Transverse colon (tissue), 4 donors: ENCODE data around the gene MT1H. TPM values are rescaled to one million over a fixed set of nuclear protein-coding genes. Genes with fewer than 3 reads are reported as not detected.

ENCODE experiments used
- DNase-seq: peaks from one replicate; pipeline ENCODE4 v3.0.0-alpha.2; 2019
- H3K27ac ChIP-seq, 4 donors: fragments of 200-600 bp; sonication (generic); 2 replicates each; pipeline ENCODE4 v1.5.1; 2016 to 2018; ENCODE audit warnings: inconsistent platforms in 4 of 4
- H3K27me3 ChIP-seq: fragments of 200-600 bp; sonication (generic); 2 replicates; pipeline ENCODE4 v1.5.1; 2017; ENCODE audit warnings: inconsistent platforms
- H3K36me3 ChIP-seq, 4 donors: fragments of 200-600 bp; sonication (generic); 2 replicates each; pipeline ENCODE4 v1.5.1; 2017 to 2019; ENCODE audit warnings: inconsistent platforms in 4 of 4
- H3K4me1 ChIP-seq, 4 donors: fragments of 200-600 bp; sonication (generic); 2 replicates each; pipeline ENCODE4 v1.5.1; 2017 to 2020; ENCODE audit warnings: inconsistent platforms in 4 of 4
- H3K4me3 ChIP-seq, 4 donors: fragments of 200-600 bp; sonication (generic); 1 replicate in 1 of 4; 2 replicates in 3 of 4; pipeline versions ENCODE4 v1.5.1 to v1.6.1; 2017 to 2019; ENCODE audit warnings: inconsistent platforms in 4 of 4
- H3K9me3 ChIP-seq, 2 donors: fragments of 200-600 bp; sonication (generic); 2 replicates each; pipeline ENCODE4 v1.5.1; 2017 to 2019; ENCODE audit warnings: inconsistent platforms in 2 of 2
- EP300 ChIP-seq: sonication (generic); formaldehyde crosslinking; IDR thresholded peaks from one replicate; pipeline ENCODE4 v1.6.1; 2017; ENCODE audit warnings: antibody characterized with exemption, low read depth
- POLR2A ChIP-seq: fragments of 450-650 bp; IDR thresholded peaks from one replicate; pipeline ENCODE4 v1.6.1; 2016; ENCODE audit warnings: antibody characterized with exemption, mild to moderate bottlenecking, moderate library complexity
- POLR2AphosphoS5 ChIP-seq, 3 donors: sonication (generic); formaldehyde crosslinking; IDR thresholded peaks; one replicate each; pipeline ENCODE4 v1.6.1; 2016; ENCODE audit warnings: antibody characterized with exemption in 3 of 3
- WGBS, 2 donors: methylation state at CpG; one replicate each; pipeline ENCODE4 v1.1.5; 2018; ENCODE audit warnings: low coverage in 1 of 2; 5-methylcytosine and 5-hydroxymethylcytosine counted together
- in situ Hi-C, 4 donors: fragments of 200-750 bp; cut with MboI; loops; one replicate each; pipeline versions ENCODE4 v1.15.0 to v1.15.1; 2017; ENCODE audit warnings: low sequenced_read_pairs in 3 of 4, low pct_ligation_motif_present in 1 of 4, low pct_unique_long_range_greater_than_20kb in 1 of 4
- intact Hi-C: fragments of 100-400 bp; cut with DNase I; formaldehyde crosslinking; loops from one replicate; pipeline ENCODE4 v1.15.1; 2023; ENCODE audit warnings: low total_unique reads
- total RNA-seq, 4 donors: library from RNA; depleted of rRNA; stranded (reverse); fragments of >200 nt; gene quantifications; one replicate each; pipeline ENCODE4 v1.1.0, GENCODE V29; 2016
- TF ChIP-seq, protein P1 (sequence below), 5 experiments: fragments of 200-600 bp in 3 of 5; fragments of 450-650 bp in 2 of 5; sonication (generic) in 3 of 5; IDR thresholded peaks; 1 replicate in 2 of 5; 2 replicates in 3 of 5; pipeline ENCODE4 v1.5.1; 2016 to 2017; ENCODE audit warnings: antibody characterized with exemption in 5 of 5, inconsistent platforms in 3 of 5, mild to moderate bottlenecking in 2 of 5, moderate library complexity in 1 of 5

The MT1H gene
- total RNA-seq, 4 donors from 2014 or later = 3.0 to 526 (median 5.6) TPM; not detected in 1

DNA sequence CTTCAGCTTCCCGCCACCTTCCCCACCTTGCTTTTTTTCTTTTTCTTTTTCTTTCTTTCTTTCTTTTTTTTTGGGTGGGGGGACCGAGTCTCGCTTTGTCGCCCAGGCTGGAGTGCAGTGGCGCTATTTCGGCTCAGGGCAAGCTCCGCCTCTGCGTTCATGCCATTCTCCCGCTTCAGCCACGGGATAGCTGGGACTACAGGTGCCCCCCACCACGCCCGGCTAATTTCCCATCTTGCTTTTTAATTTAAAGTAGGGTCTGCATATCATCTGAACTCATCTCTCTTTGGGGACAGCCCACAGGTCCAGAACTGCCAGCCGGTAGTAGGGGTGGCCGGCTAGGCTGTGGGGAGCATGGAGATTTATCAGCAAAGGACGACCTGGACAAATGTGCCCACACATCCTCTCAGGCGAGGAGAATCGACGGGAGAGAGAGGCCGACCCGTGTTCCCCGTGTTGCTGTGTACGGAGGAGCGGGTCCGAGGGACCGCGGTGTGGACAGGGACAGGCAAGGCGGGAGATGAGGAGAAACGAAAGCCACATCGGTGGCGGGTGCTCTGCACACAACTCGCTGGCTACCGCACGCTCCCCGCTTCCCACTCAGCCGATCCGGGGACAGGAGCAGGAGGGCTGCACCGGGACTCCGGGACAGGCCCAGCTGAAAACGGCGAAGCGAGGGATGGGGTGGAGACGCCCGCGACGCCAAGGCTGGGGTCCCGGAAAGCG lies 34.7 kb upstream of the MT1H start:
- intact Hi-C loops = no loop called here
- DNase-seq = no peak
- H3K27me3 ChIP-seq = peaks cover 81% of the 10 kb centered on the region
- peaks cover 14 to 44% (median 29%) of the 10 kb centered on the region in 4 donors for H3K4me1 ChIP-seq
- in situ Hi-C loops = no loop called here
- no peaks in the 10 kb centered on the region for H3K36me3 ChIP-seq
- peak overlapping the region in 1 of 4 donors; percentile 27 for H3K4me3 ChIP-seq
- H3K27ac ChIP-seq = no peak overlapping the region
- WGBS, 2 donors = 43 to 62% methylated on average over 7 to 45 of the region's 47 CpGs
- no peaks in the 10 kb centered on the region for H3K9me3 ChIP-seq
- TF ChIP-seq POLR2AphosphoS5 (IDR thresholded peaks at IDR 0.05) (no peak), EP300 (no peak), POLR2A (no peak)
- TF ChIP-seq, protein P1, sequence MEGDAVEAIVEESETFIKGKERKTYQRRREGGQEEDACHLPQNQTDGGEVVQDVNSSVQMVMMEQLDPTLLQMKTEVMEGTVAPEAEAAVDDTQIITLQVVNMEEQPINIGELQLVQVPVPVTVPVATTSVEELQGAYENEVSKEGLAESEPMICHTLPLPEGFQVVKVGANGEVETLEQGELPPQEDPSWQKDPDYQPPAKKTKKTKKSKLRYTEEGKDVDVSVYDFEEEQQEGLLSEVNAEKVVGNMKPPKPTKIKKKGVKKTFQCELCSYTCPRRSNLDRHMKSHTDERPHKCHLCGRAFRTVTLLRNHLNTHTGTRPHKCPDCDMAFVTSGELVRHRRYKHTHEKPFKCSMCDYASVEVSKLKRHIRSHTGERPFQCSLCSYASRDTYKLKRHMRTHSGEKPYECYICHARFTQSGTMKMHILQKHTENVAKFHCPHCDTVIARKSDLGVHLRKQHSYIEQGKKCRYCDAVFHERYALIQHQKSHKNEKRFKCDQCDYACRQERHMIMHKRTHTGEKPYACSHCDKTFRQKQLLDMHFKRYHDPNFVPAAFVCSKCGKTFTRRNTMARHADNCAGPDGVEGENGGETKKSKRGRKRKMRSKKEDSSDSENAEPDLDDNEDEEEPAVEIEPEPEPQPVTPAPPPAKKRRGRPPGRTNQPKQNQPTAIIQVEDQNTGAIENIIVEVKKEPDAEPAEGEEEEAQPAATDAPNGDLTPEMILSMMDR (IDR thresholded peaks at IDR 0.05) = no peak

GRCh38 chr16:56635441-56635967 lies 34.1 kb upstream of the MT1H start:
- TF ChIP-seq POLR2AphosphoS5 (IDR thresholded peaks at IDR 0.05) (no peak), EP300 (no peak), POLR2A (no peak)
- TF ChIP-seq, protein P1 (IDR thresholded peaks at IDR 0.05) = no peak
- Histone ChIP-seq H3K36me3 (no peaks in the 10 kb centered on the region), H3K9me3 (no peaks in the 10 kb centered on the region), H3K27ac (no peak overlapping the region), H3K4me3 (peak overlapping the region in 1 of 4 donors; percentile 27), H3K27me3 (peaks cover 84% of the 10 kb centered on the region), H3K4me1 (peaks cover 14 to 44% (median 29%) of the 10 kb centered on the region in 4 donors)
- no peak for DNase-seq
- intact Hi-C loops (no loop called here), in situ Hi-C loops (no loop called here)
- 28 to 57% methylated on average over 7 to 40 of the region's 40 CpGs for WGBS, 2 donors

GRCh38 chr16:56636616-56637413 lies 32.8 kb upstream of the MT1H start:
- Histone ChIP-seq H3K9me3 (no peaks in the 10 kb centered on the region), H3K27me3 (peaks cover 84% of the 10 kb centered on the region), H3K4me3 (no peak overlapping the region), H3K4me1 (peaks cover 14 to 42% (median 28%) of the 10 kb centered on the region in 4 donors), H3K36me3 (no peaks in the 10 kb centered on the region), H3K27ac (no peak overlapping the region)
- TF ChIP-seq, protein P1 (IDR thresholded peaks at IDR 0.05) = no peak
- TF ChIP-seq EP300 (no peak), POLR2A (no peak)
- intact Hi-C loops = no loop called here
- in situ Hi-C loops = no loop called here
- DNase-seq = no peak
- 47 to 57% methylated on average over 3 to 9 of the region's 9 CpGs for WGBS, 2 donors
